ENCODE measurements around the gene GRIK3.

- TF ChIP-seq EZH2 (IDR thresholded peaks at IDR 0.05; ENCODE audit: borderline replicate concordance) (no peak), CTCF (IDR thresholded peaks at IDR 0.05; ENCODE audit: poor library complexity) (no peak)
Observed at GRCh38 chr1:36814083-36814482, 220.2 kb downstream of the GRIK3 start.
